Transverse colon (tissue), 4 donors: ENCODE data around the gene DGKD. TPM values are rescaled to one million over a fixed set of nuclear protein-coding genes. Genes with fewer than 3 reads are reported as not detected.

ENCODE experiments used
- DNase-seq: peaks from one replicate; pipeline ENCODE4 v3.0.0-alpha.2; 2019
- H3K27ac ChIP-seq, 4 donors: fragments of 200-600 bp; sonication (generic); 2 replicates each; pipeline ENCODE4 v1.5.1; 2016 to 2018; ENCODE audit warnings: inconsistent platforms in 4 of 4
- H3K27me3 ChIP-seq: fragments of 200-600 bp; sonication (generic); 2 replicates; pipeline ENCODE4 v1.5.1; 2017; ENCODE audit warnings: inconsistent platforms
- H3K36me3 ChIP-seq, 4 donors: fragments of 200-600 bp; sonication (generic); 2 replicates each; pipeline ENCODE4 v1.5.1; 2017 to 2019; ENCODE audit warnings: inconsistent platforms in 4 of 4
- H3K4me1 ChIP-seq, 4 donors: fragments of 200-600 bp; sonication (generic); 2 replicates each; pipeline ENCODE4 v1.5.1; 2017 to 2020; ENCODE audit warnings: inconsistent platforms in 4 of 4
- H3K4me3 ChIP-seq, 4 donors: fragments of 200-600 bp; sonication (generic); 1 replicate in 1 of 4; 2 replicates in 3 of 4; pipeline versions ENCODE4 v1.5.1 to v1.6.1; 2017 to 2019; ENCODE audit warnings: inconsistent platforms in 4 of 4
- H3K9me3 ChIP-seq, 2 donors: fragments of 200-600 bp; sonication (generic); 2 replicates each; pipeline ENCODE4 v1.5.1; 2017 to 2019; ENCODE audit warnings: inconsistent platforms in 2 of 2
- CTCF ChIP-seq, 5 experiments: fragments of 200-600 bp in 3 of 5; fragments of 450-650 bp in 2 of 5; sonication (generic) in 3 of 5; IDR thresholded peaks; 1 replicate in 2 of 5; 2 replicates in 3 of 5; pipeline ENCODE4 v1.5.1; 2016 to 2017; ENCODE audit warnings: antibody characterized with exemption in 5 of 5, inconsistent platforms in 3 of 5, mild to moderate bottlenecking in 2 of 5, moderate library complexity in 1 of 5
- EP300 ChIP-seq: sonication (generic); formaldehyde crosslinking; IDR thresholded peaks from one replicate; pipeline ENCODE4 v1.6.1; 2017; ENCODE audit warnings: antibody characterized with exemption, low read depth
- POLR2A ChIP-seq: fragments of 450-650 bp; IDR thresholded peaks from one replicate; pipeline ENCODE4 v1.6.1; 2016; ENCODE audit warnings: antibody characterized with exemption, mild to moderate bottlenecking, moderate library complexity
- POLR2AphosphoS5 ChIP-seq, 3 donors: sonication (generic); formaldehyde crosslinking; IDR thresholded peaks; one replicate each; pipeline ENCODE4 v1.6.1; 2016; ENCODE audit warnings: antibody characterized with exemption in 3 of 3
- WGBS, 2 donors: methylation state at CpG; one replicate each; pipeline ENCODE4 v1.1.5; 2018; ENCODE audit warnings: low coverage in 1 of 2; 5-methylcytosine and 5-hydroxymethylcytosine counted together
- in situ Hi-C, 4 donors: fragments of 200-750 bp; cut with MboI; loops; one replicate each; pipeline versions ENCODE4 v1.15.0 to v1.15.1; 2017; ENCODE audit warnings: low sequenced_read_pairs in 3 of 4, low pct_ligation_motif_present in 1 of 4, low pct_unique_long_range_greater_than_20kb in 1 of 4
- intact Hi-C: fragments of 100-400 bp; cut with DNase I; formaldehyde crosslinking; loops from one replicate; pipeline ENCODE4 v1.15.1; 2023; ENCODE audit warnings: low total_unique reads
- total RNA-seq, 4 donors: library from RNA; depleted of rRNA; stranded (reverse); fragments of >200 nt; gene quantifications; one replicate each; pipeline ENCODE4 v1.1.0, GENCODE V29; 2016

Gene DGKD
- total RNA-seq, 4 donors from 2014 or later, result 55.7 to 166 (median 91.5) TPM

GRCh38 chr2:233464056-233464455 is 109.8 kb downstream of the DGKD start:
- WGBS, 2 donors, result 94% methylated on average over 19 of the region's 19 CpGs; no CpG with 5 or more reads in 1 of the 2 donors
- no peaks in the 10 kb centered on the region for H3K27me3 ChIP-seq
- peaks cover 0 to 10% (median 3%) of the 10 kb centered on the region in 4 donors for H3K4me1 ChIP-seq
- in situ Hi-C loops (loop anchor here in 2 of 4 donors (25.0 kb wide), 2 partner anchors 248 to 373 kb away; partner anchors contain the start of genes UGT1A4 (in 1 of the 2) and UGT1A5 (in 1 of the 2)), intact Hi-C loops (no loop called here)
- H3K9me3 ChIP-seq, result no peaks in the 10 kb centered on the region
- H3K36me3 ChIP-seq, result peaks cover 0 to 66% (median 21%) of the 10 kb centered on the region in 4 donors
- TF ChIP-seq POLR2AphosphoS5 (IDR thresholded peaks at IDR 0.05), result no peak
- no peak for TF ChIP-seq POLR2A
- TF ChIP-seq EP300, result no peak
- no peak for TF ChIP-seq CTCF (IDR thresholded peaks at IDR 0.05)
- DNase-seq, result no peak
- H3K4me3 ChIP-seq, result no peak overlapping the region
- H3K27ac ChIP-seq, result no peak overlapping the region

GRCh38 chr2:233464531-233465240 is 110.4 kb downstream of the DGKD start:
- H3K4me1 ChIP-seq, result peaks cover 2 to 10% (median 6%) of the 10 kb centered on the region in 4 donors
- DNase-seq, result no peak
- H3K27me3 ChIP-seq, result no peaks in the 10 kb centered on the region
- WGBS, 2 donors, result 87% methylated on average over 16 of the region's 16 CpGs; no CpG with 5 or more reads in 1 of the 2 donors
- intact Hi-C loops, result no loop called here
- TF ChIP-seq CTCF (IDR thresholded peaks at IDR 0.05) (no peak), POLR2A (no peak), EP300 (no peak), POLR2AphosphoS5 (IDR thresholded peaks at IDR 0.05) (no peak)
- peaks cover 0 to 66% (median 21%) of the 10 kb centered on the region in 4 donors for H3K36me3 ChIP-seq
- in situ Hi-C loops, result loop anchor here in 2 of 4 donors (25.0 kb wide), 2 partner anchors 248 to 373 kb away; partner anchors contain the start of genes UGT1A4 (in 1 of the 2) and UGT1A5 (in 1 of the 2)
- no peak overlapping the region for H3K4me3 ChIP-seq
- H3K27ac ChIP-seq, result no peak overlapping the region
- no peaks in the 10 kb centered on the region for H3K9me3 ChIP-seq

- H3K36me3 ChIP-seq, result peaks cover 0 to 55% (median 17%) of the 10 kb centered on the region in 4 donors
- 93 to 98% methylated on average over 8 to 20 of the region's 20 CpGs for WGBS, 2 donors
- intact Hi-C loops (no loop called here), in situ Hi-C loops (loop anchor here in 2 of 4 donors (25.0 kb wide), 2 partner anchors 245 to 370 kb away; partner anchors contain the start of genes UGT1A4 (in 1 of the 2) and UGT1A5 (in 1 of the 2))
- H3K27ac ChIP-seq, result no peak overlapping the region
- no peaks in the 10 kb centered on the region for H3K27me3 ChIP-seq
- H3K4me3 ChIP-seq, result no peak overlapping the region
- DNase-seq, result peak; percentile 4
- H3K4me1 ChIP-seq, result peaks cover 0 to 6% (median 4%) of the 10 kb centered on the region in 4 donors
- no peak for TF ChIP-seq CTCF (IDR thresholded peaks at IDR 0.05)
- TF ChIP-seq EP300, result no peak
- no peak for TF ChIP-seq POLR2A
- no peak for TF ChIP-seq POLR2AphosphoS5 (IDR thresholded peaks at IDR 0.05)
- no peaks in the 10 kb centered on the region for H3K9me3 ChIP-seq
These were observed 112.8 kb downstream of the DGKD start for GRCh38 chr2:233466991-233467603.
